Measurements from ENCODE around the gene GAA. TPM values are rescaled to one million over a fixed set of nuclear protein-coding genes. Genes with fewer than 3 reads are reported as not detected.

Gene GAA
- total RNA-seq, 1 experiment from 2014 or later, result 36.1 TPM

DNA sequence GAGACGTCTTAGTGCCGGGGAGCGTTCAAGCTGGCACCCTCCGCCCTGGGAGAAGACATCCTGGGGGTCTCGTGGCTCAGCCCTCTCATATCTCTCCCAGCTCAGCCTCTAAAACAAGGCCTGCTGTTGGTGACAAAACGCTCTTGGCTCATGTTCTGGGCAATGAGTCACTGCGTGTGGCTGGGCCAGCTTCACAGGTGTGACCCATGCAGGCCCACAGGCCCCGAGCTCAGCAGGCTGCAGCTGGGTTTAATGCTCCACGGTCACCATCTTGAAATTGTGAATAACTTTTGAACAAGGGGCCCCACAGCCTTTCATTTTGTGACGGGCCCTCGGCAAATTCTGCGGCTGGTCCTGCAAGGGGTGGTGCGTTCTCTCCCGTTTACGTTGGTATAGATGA lies 22.4 kb downstream of the GAA start:
- Histone ChIP-seq H3K36me3 (ENCODE audit: control insufficient read depth, insufficient read depth, low read length) (no peaks in the 10 kb centered on the region), H3K27ac (ENCODE audit: low read length) (no peak overlapping the region), H3K9me3 (ENCODE audit: control insufficient read depth, insufficient read depth, low read depth, low read length) (no peaks in the 10 kb centered on the region), H3K27me3 (ENCODE audit: control insufficient read depth, insufficient read depth, low read length) (no peaks in the 10 kb centered on the region), H3K4me1 (ENCODE audit: control insufficient read depth, insufficient read depth, low read length) (0 out of 2 replicates have a peak, but pooled peaks cover 3% of the 10 kb centered on the region), H3K4me3 (ENCODE audit: low read depth in 2 of 2, low read length in 2 of 2) (no peak overlapping the region)
- TF ChIP-seq, protein P1, sequence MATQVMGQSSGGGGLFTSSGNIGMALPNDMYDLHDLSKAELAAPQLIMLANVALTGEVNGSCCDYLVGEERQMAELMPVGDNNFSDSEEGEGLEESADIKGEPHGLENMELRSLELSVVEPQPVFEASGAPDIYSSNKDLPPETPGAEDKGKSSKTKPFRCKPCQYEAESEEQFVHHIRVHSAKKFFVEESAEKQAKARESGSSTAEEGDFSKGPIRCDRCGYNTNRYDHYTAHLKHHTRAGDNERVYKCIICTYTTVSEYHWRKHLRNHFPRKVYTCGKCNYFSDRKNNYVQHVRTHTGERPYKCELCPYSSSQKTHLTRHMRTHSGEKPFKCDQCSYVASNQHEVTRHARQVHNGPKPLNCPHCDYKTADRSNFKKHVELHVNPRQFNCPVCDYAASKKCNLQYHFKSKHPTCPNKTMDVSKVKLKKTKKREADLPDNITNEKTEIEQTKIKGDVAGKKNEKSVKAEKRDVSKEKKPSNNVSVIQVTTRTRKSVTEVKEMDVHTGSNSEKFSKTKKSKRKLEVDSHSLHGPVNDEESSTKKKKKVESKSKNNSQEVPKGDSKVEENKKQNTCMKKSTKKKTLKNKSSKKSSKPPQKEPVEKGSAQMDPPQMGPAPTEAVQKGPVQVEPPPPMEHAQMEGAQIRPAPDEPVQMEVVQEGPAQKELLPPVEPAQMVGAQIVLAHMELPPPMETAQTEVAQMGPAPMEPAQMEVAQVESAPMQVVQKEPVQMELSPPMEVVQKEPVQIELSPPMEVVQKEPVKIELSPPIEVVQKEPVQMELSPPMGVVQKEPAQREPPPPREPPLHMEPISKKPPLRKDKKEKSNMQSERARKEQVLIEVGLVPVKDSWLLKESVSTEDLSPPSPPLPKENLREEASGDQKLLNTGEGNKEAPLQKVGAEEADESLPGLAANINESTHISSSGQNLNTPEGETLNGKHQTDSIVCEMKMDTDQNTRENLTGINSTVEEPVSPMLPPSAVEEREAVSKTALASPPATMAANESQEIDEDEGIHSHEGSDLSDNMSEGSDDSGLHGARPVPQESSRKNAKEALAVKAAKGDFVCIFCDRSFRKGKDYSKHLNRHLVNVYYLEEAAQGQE (IDR thresholded peaks at IDR 0.05; ENCODE audit: insufficient read depth in 1 of 2, low read depth in 2 of 2, low read length in 1 of 2), result no peak
- TF ChIP-seq SIN3A (IDR thresholded peaks at IDR 0.05; ENCODE audit: borderline replicate concordance, insufficient read depth, low read depth, low read length) (no peak), TCF7L2 (IDR thresholded peaks at IDR 0.05; ENCODE audit: low read depth, low read length) (no peak), POLR2AphosphoS5 (IDR thresholded peaks at IDR 0.05; ENCODE audit: low read depth, low read length) (no peak)
- in situ Hi-C loops (cut with HindIII; ENCODE audit: low pct_unique_long_range_greater_than_20kb, low sequenced_read_pairs) (no loop called here), intact Hi-C loops (cut with micrococcal nuclease; ENCODE audit: unreplicated experiment) (no loop called here)
- ChIA-PET POLR2A (no interaction called here), CTCF (interaction anchor here (1.1 kb wide), 1 partner anchor 23 kb away, joined by 3 read pairs; the partner anchor contains the start of gene GAA)
- DNase-seq (ENCODE audit: low read depth, low spot score) (no peak), ATAC-seq (no peak)
- no TSS peak for BruUV-seq (replicated peaks)

DNA sequence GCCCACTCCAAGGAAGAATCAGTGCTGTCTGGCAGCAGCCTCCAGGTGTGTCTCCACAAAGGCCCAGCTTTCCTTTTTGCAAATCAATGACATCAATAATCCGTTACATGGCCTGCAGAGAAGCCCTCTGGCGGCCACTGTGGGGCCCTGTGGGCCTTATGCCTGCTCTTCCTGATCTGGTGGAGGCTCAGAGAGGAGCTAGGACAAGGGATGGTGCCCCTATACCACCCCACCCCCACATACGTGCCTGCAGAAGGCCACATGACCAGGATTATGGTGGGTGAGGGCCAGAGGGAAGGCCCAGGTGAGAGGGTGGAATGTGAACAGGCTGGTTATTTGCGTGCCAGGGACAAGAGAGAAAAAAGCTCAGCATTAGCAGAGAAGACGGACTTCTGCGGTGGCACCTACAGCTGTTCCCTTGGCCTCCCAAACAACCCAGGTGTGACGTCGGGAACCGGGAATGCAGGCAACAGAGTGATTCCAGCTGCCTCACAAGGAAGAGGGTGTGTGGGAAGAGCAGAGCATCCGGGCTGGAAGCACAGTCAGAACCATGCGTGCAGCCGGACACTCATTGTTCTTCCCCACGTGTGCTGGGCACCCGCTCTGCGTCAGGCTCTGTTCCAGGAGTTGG lies 23.1 kb downstream of the GAA start:
- POLR2A ChIA-PET, result interaction anchor here (0.5 kb wide), 1 partner anchor 868 kb away, joined by 3 read pairs; no protein-coding TSS in a partner anchor
- in situ Hi-C loops (cut with HindIII; ENCODE audit: low pct_unique_long_range_greater_than_20kb, low sequenced_read_pairs), result no loop called here
- no TSS peak for BruUV-seq (replicated peaks)

More for the DNA sequence above, 23.1 kb downstream of the GAA start:
- ATAC-seq (peak; percentile 84), DNase-seq (ENCODE audit: low read depth, low spot score) (no peak)
- Histone ChIP-seq H3K4me3 (ENCODE audit: low read depth in 2 of 2, low read length in 2 of 2) (no peak overlapping the region), H3K36me3 (ENCODE audit: control insufficient read depth, insufficient read depth, low read length) (no peaks in the 10 kb centered on the region), H3K9me3 (ENCODE audit: control insufficient read depth, insufficient read depth, low read depth, low read length) (no peaks in the 10 kb centered on the region), H3K4me1 (ENCODE audit: control insufficient read depth, insufficient read depth, low read length) (0 out of 2 replicates have a peak, but pooled peaks cover 3% of the 10 kb centered on the region), H3K27me3 (ENCODE audit: control insufficient read depth, insufficient read depth, low read length) (no peaks in the 10 kb centered on the region), H3K27ac (ENCODE audit: low read length) (no peak overlapping the region)
- intact Hi-C loops (cut with micrococcal nuclease; ENCODE audit: unreplicated experiment), result no loop called here
- CTCF ChIA-PET, result interaction anchor here (0.5 to 1.1 kb wide), 4 partner anchors 10 to 325 kb away, joined by 3 read pairs; partner anchors contain the start of gene GAA
- TF ChIP-seq, protein P2, sequence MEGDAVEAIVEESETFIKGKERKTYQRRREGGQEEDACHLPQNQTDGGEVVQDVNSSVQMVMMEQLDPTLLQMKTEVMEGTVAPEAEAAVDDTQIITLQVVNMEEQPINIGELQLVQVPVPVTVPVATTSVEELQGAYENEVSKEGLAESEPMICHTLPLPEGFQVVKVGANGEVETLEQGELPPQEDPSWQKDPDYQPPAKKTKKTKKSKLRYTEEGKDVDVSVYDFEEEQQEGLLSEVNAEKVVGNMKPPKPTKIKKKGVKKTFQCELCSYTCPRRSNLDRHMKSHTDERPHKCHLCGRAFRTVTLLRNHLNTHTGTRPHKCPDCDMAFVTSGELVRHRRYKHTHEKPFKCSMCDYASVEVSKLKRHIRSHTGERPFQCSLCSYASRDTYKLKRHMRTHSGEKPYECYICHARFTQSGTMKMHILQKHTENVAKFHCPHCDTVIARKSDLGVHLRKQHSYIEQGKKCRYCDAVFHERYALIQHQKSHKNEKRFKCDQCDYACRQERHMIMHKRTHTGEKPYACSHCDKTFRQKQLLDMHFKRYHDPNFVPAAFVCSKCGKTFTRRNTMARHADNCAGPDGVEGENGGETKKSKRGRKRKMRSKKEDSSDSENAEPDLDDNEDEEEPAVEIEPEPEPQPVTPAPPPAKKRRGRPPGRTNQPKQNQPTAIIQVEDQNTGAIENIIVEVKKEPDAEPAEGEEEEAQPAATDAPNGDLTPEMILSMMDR (IDR thresholded peaks at IDR 0.05), result peak; percentile 34; the same call in 1 of the 2 replicates
- TF ChIP-seq POLR2AphosphoS5 (IDR thresholded peaks at IDR 0.05; ENCODE audit: low read depth, low read length), result no peak

Measured in Panc1 (cell line).